ENCODE measurements around the gene RNLS. TPM values are rescaled to one million over a fixed set of nuclear protein-coding genes. Genes with fewer than 3 reads are reported as not detected.
"Not testable (repeated sequence)": the region's sequence is repeated elsewhere in the genome, so short reads cannot be mapped to it uniquely, and the experiment has no call there.

Gene RNLS
- total RNA-seq, 1 donor from 2014 or later = 6.0 TPM

GRCh38 chr10:88311264-88311663 lies 271.9 kb downstream of the RNLS start:
- DNase-seq (ENCODE audit: low spot score) = no peak
- no peak overlapping the region for H3K27ac Mint-ChIP-seq (ENCODE audit: unreplicated experiment)
- TF ChIP-seq CTCF (IDR thresholded peaks at IDR 0.05; ENCODE audit: unreplicated experiment) = no peak
- H3K9me3 Mint-ChIP-seq (ENCODE audit: unreplicated experiment) = no peaks in the 10 kb centered on the region
- H3K36me3 Mint-ChIP-seq (ENCODE audit: low read depth, unreplicated experiment) = no peaks in the 10 kb centered on the region
- no peak overlapping the region for H3K4me3 Mint-ChIP-seq (ENCODE audit: unreplicated experiment)
- no peaks in the 10 kb centered on the region for H3K27me3 Mint-ChIP-seq (ENCODE audit: unreplicated experiment)
- no peaks in the 10 kb centered on the region for H3K4me1 Mint-ChIP-seq (ENCODE audit: unreplicated experiment)

- Mint-ChIP-seq H3K27ac (ENCODE audit: unreplicated experiment) (no peak overlapping the region), H3K4me1 (ENCODE audit: unreplicated experiment) (no peaks in the 10 kb centered on the region), H3K36me3 (ENCODE audit: low read depth, unreplicated experiment) (no peaks in the 10 kb centered on the region), H3K27me3 (ENCODE audit: unreplicated experiment) (peaks cover 2% of the 10 kb centered on the region), H3K9me3 (ENCODE audit: unreplicated experiment) (no peaks in the 10 kb centered on the region), H3K4me3 (ENCODE audit: unreplicated experiment) (no peak overlapping the region)
- DNase-seq (ENCODE audit: low spot score) = no peak
- TF ChIP-seq CTCF (IDR thresholded peaks at IDR 0.05; ENCODE audit: unreplicated experiment) = no peak
These were observed 273.8 kb downstream of the RNLS start for GRCh38 chr10:88309365-88309764.

- H3K36me3 Mint-ChIP-seq (ENCODE audit: low read depth, unreplicated experiment); DNase-seq (ENCODE audit: low spot score); H3K27ac Mint-ChIP-seq (ENCODE audit: unreplicated experiment); H3K4me3 Mint-ChIP-seq (ENCODE audit: unreplicated experiment); H3K27me3 Mint-ChIP-seq (ENCODE audit: unreplicated experiment); H3K4me1 Mint-ChIP-seq (ENCODE audit: unreplicated experiment); H3K9me3 Mint-ChIP-seq (ENCODE audit: unreplicated experiment): not testable (repeated sequence)
These were observed 274.8 kb downstream of the RNLS start for GRCh38 chr10:88308361-88308760.

- Mint-ChIP-seq H3K4me1 (ENCODE audit: unreplicated experiment) (peaks cover 6% of the 10 kb centered on the region), H3K27ac (ENCODE audit: unreplicated experiment) (no peak overlapping the region), H3K9me3 (ENCODE audit: unreplicated experiment) (no peaks in the 10 kb centered on the region), H3K27me3 (ENCODE audit: unreplicated experiment) (peaks cover 2% of the 10 kb centered on the region), H3K36me3 (ENCODE audit: low read depth, unreplicated experiment) (no peaks in the 10 kb centered on the region), H3K4me3 (ENCODE audit: unreplicated experiment) (no peak overlapping the region)
- DNase-seq (ENCODE audit: low spot score) = no peak
- TF ChIP-seq CTCF (IDR thresholded peaks at IDR 0.05; ENCODE audit: unreplicated experiment) = no peak
These were observed 283.3 kb downstream of the RNLS start for GRCh38 chr10:88299787-88300186.

GRCh38 chr10:88297103-88297502 lies 286.0 kb downstream of the RNLS start:
- Mint-ChIP-seq H3K9me3 (ENCODE audit: unreplicated experiment) (no peaks in the 10 kb centered on the region), H3K27me3 (ENCODE audit: unreplicated experiment) (no peaks in the 10 kb centered on the region), H3K27ac (ENCODE audit: unreplicated experiment) (no peak overlapping the region), H3K4me3 (ENCODE audit: unreplicated experiment) (no peak overlapping the region), H3K4me1 (ENCODE audit: unreplicated experiment) (peaks cover 6% of the 10 kb centered on the region), H3K36me3 (ENCODE audit: low read depth, unreplicated experiment) (no peaks in the 10 kb centered on the region)
- DNase-seq (ENCODE audit: low spot score) = no peak
- no peak for TF ChIP-seq CTCF (IDR thresholded peaks at IDR 0.05; ENCODE audit: unreplicated experiment)

Measured in endothelial cell (in vitro differentiated cells).